Subcutaneous abdominal adipose tissue (tissue), 5 donors: ENCODE measurements around the gene MMP17.

Experiments used
- H3K27ac ChIP-seq: one replicate; pipeline ENCODE4 v1.7.0; 2013; ENCODE audit warnings: low read depth, mild to moderate bottlenecking, inconsistent platforms, low read length, moderate library complexity
- H3K27me3 ChIP-seq, 5 donors: one replicate each; pipeline ENCODE4 v1.7.0; 2013; ENCODE audit warnings: low read length in 5 of 5, inconsistent platforms in 1 of 5; ENCODE audit not compliant: control insufficient read depth in 5 of 5, insufficient read depth in 4 of 5
- H3K36me3 ChIP-seq, 5 donors: one replicate each; pipeline ENCODE4 v1.7.0; 2013; ENCODE audit warnings: low read length in 5 of 5; ENCODE audit not compliant: control insufficient read depth in 5 of 5, insufficient read depth in 5 of 5
- H3K4me1 ChIP-seq, 5 donors: one replicate each; pipeline ENCODE4 v1.7.0; 2013; ENCODE audit warnings: low read length in 5 of 5, mild to moderate bottlenecking in 3 of 5, moderate library complexity in 1 of 5; ENCODE audit not compliant: control insufficient read depth in 5 of 5, insufficient read depth in 5 of 5
- H3K4me3 ChIP-seq, 5 donors: one replicate each; pipeline ENCODE4 v1.7.0; 2013; ENCODE audit warnings: low read length in 5 of 5, low read depth in 1 of 5
- H3K9ac ChIP-seq, 5 donors: one replicate each; pipeline ENCODE4 v1.7.0; 2013; ENCODE audit warnings: low read length in 5 of 5, mild to moderate bottlenecking in 4 of 5, moderate library complexity in 3 of 5
- H3K9me3 ChIP-seq, 5 donors: one replicate each; pipeline ENCODE4 v1.7.0; 2013; ENCODE audit warnings: low read length in 5 of 5; ENCODE audit not compliant: control insufficient read depth in 5 of 5
- donor health status: healthy.
- donor health status: healthy.
- donor health status: healthy.
- donor health status: healthy.
- donor health status: healthy.

MMP17 gene

GRCh38 chr12:131862600-131862993, 34.4 kb downstream of the MMP17 start:
- H3K36me3 ChIP-seq: no peaks in the 10 kb centered on the region

DNA sequence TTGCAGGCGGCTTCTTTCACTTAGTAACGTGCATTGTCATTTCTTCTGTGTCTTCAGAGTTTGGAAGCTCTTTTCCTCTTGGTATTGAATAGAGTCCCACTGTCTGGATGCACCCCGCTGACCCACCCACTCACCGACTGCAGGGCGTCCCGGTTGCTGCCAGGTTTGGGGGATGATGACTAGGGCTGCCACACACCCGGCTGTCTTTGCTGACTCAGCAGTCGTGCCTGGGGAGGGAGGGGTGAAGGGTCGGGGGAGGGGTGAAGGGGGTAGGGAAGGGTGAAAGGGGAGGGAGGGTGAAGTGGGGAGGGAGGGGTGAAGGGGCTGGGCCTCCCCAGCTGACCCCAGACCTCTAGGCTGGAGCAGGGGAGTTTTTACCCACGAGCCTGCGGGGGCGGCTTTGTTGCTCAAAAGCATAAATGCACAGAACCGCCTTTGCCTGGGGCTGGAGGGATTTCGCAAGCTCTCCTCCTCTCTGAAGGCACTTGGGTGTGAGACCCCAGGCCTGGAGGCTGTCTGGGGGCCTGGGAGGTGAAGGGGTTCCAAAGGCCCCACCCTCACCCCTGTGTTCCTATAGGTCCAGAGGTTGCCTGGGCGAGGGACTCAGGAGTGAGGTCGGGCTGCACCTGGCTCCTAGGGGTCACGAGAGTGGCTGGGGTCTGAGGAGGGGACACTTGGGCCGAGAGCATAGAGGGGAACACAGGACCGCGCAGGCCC, 35.0 kb downstream of the MMP17 start:
- H3K36me3 ChIP-seq: no peaks in the 10 kb centered on the region
- no peaks in the 10 kb centered on the region for H3K27me3 ChIP-seq
- H3K4me3 ChIP-seq: no peak overlapping the region
- H3K9me3 ChIP-seq: no peaks in the 10 kb centered on the region
- H3K4me1 ChIP-seq: peaks cover 1 to 20% (median 12%) of the 10 kb centered on the region in 5 donors
- H3K9ac ChIP-seq: no peak overlapping the region
- H3K27ac ChIP-seq: no peak overlapping the region

More at GRCh38 chr12:131862600-131862993, 34.4 kb downstream of the MMP17 start:
- H3K9me3 ChIP-seq: no peaks in the 10 kb centered on the region
- no peak overlapping the region for H3K9ac ChIP-seq
- H3K27ac ChIP-seq: no peak overlapping the region
- no peak overlapping the region for H3K4me3 ChIP-seq
- no peaks in the 10 kb centered on the region for H3K27me3 ChIP-seq
- H3K4me1 ChIP-seq: peaks cover 1 to 20% (median 12%) of the 10 kb centered on the region in 5 donors

GRCh38 chr12:131863711-131864396, 35.7 kb downstream of the MMP17 start:
- Histone ChIP-seq H3K27ac (no peak overlapping the region), H3K27me3 (no peaks in the 10 kb centered on the region), H3K36me3 (no peaks in the 10 kb centered on the region), H3K4me1 (peaks cover 1 to 20% (median 12%) of the 10 kb centered on the region in 5 donors), H3K4me3 (no peak overlapping the region), H3K9me3 (no peaks in the 10 kb centered on the region), H3K9ac (no peak overlapping the region)

- H3K9ac ChIP-seq: no peak overlapping the region
- peaks cover 1 to 20% (median 12%) of the 10 kb centered on the region in 5 donors for H3K4me1 ChIP-seq
- no peaks in the 10 kb centered on the region for H3K27me3 ChIP-seq
- no peak overlapping the region for H3K4me3 ChIP-seq
- no peaks in the 10 kb centered on the region for H3K36me3 ChIP-seq
- no peak overlapping the region for H3K27ac ChIP-seq
- no peaks in the 10 kb centered on the region for H3K9me3 ChIP-seq
These were observed 36.3 kb downstream of the MMP17 start for GRCh38 chr12:131864469-131864868.

GRCh38 chr12:131865180-131865875, 37.1 kb downstream of the MMP17 start:
- Histone ChIP-seq H3K9ac (no peak overlapping the region), H3K9me3 (no peaks in the 10 kb centered on the region), H3K27ac (no peak overlapping the region), H3K4me3 (no peak overlapping the region), H3K4me1 (peaks cover 1 to 19% (median 12%) of the 10 kb centered on the region in 5 donors), H3K27me3 (no peaks in the 10 kb centered on the region), H3K36me3 (no peaks in the 10 kb centered on the region)

DNA sequence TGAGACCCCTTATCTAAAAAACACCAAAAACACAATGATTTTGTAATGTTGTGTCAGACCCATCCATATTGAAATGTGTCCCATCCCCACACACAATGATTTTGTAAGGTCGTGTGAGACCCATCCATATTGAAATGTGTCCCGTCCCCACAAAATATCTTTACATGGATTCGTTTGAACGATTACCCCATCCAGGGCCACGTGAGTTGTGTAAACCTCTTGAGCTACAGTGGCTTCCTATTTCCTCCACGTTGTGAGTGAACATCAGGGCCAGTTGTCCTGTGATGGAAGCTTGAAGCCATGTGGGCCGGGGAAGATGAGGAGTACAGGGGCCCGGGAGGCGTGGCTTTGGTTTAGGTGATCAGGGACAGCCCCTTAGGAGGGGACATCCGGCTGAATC, 39.3 kb downstream of the MMP17 start:
- Histone ChIP-seq H3K9me3 (no peaks in the 10 kb centered on the region), H3K27me3 (peaks cover 0 to 3% (median 0%) of the 10 kb centered on the region in 5 donors), H3K4me1 (peaks cover 0 to 5% (median 4%) of the 10 kb centered on the region in 5 donors), H3K4me3 (no peak overlapping the region), H3K36me3 (no peaks in the 10 kb centered on the region), H3K9ac (no peak overlapping the region), H3K27ac (no peak overlapping the region)

DNA sequence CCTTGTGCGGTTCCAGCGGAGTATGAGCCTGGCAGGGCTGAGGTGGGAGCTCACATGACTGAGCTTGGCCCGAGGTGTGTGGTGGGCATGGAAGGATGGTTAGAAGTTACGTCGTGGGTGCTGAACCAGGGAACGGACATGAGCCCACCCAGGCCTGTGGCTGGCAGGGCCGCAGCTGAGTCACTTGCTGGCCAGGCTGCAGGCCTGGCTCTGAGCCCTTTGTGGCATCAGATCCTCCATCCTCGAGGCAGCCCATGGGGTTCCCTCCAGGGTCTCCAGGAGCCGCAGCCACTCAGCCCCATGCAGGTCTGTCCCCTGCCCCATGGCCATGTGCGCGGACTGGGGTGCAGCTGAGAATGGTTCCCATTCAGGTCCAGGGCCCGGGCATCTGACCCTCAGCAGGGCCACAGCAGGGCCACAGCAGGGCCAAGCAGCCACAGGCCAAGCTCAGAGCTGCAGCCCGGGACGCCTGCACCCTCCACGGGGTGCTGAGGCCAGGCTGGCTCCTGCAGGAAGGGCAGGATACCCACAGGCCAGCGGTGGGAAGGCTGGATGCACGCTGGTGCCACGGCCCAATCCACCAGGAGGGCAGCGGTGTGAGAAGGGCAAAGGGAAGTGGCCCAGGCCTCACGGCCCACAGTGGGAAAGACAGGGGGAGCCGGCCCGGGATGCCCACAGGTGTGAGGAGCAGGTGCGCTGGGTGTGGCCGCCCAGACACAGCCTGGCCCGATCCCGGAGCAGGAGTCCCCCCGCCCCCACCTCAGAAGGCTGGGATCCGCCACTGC, 39.9 kb downstream of the MMP17 start:
- H3K27ac ChIP-seq: no peak overlapping the region
- no peak overlapping the region for H3K9ac ChIP-seq
- H3K9me3 ChIP-seq: no peaks in the 10 kb centered on the region
- peaks cover 0 to 3% (median 0%) of the 10 kb centered on the region in 5 donors for H3K27me3 ChIP-seq
- H3K36me3 ChIP-seq: no peaks in the 10 kb centered on the region
- no peak overlapping the region for H3K4me3 ChIP-seq
- no peaks in the 10 kb centered on the region for H3K4me1 ChIP-seq

- Histone ChIP-seq H3K27ac (no peak overlapping the region), H3K9me3 (no peaks in the 10 kb centered on the region), H3K4me3 (no peak overlapping the region)
These were observed 41.8 kb downstream of the MMP17 start for GRCh38 chr12:131869871-131870418.

GRCh38 chr12:131871677-131872076, 43.5 kb downstream of the MMP17 start:
- H3K27ac ChIP-seq: no peak overlapping the region
- no peaks in the 10 kb centered on the region for H3K36me3 ChIP-seq

More at GRCh38 chr12:131869871-131870418, 41.8 kb downstream of the MMP17 start:
- peaks cover 0 to 3% (median 0%) of the 10 kb centered on the region in 5 donors for H3K27me3 ChIP-seq
- H3K36me3 ChIP-seq: no peaks in the 10 kb centered on the region
- no peaks in the 10 kb centered on the region for H3K4me1 ChIP-seq
- H3K9ac ChIP-seq: no peak overlapping the region

More at GRCh38 chr12:131871677-131872076, 43.5 kb downstream of the MMP17 start:
- no peaks in the 10 kb centered on the region for H3K9me3 ChIP-seq
- H3K9ac ChIP-seq: no peak overlapping the region
- no peak overlapping the region for H3K4me3 ChIP-seq
- H3K27me3 ChIP-seq: peaks cover 0 to 3% (median 0%) of the 10 kb centered on the region in 5 donors
- H3K4me1 ChIP-seq: no peaks in the 10 kb centered on the region
